Spleen (tissue), 7 donors: ENCODE data around the gene OTUB1.
A peak's percentile ranks its signal among the peaks of the same experiment; 100 is the strongest.

Experiments
- CTCF ChIP-seq, 11 experiments: fragments of 200-600 bp in 7 of 11; fragments of 450-650 bp in 4 of 11; sonication (generic) in 4 of 11; IDR thresholded peaks in 8 of 11; conservative IDR thresholded peaks in 3 of 11; 1 replicate in 7 of 11; 2 replicates in 4 of 11; pipeline versions ENCODE4 v1.4.0 to v1.8.0; 2016 to 2021; ENCODE audit warnings: antibody characterized with exemption in 11 of 11, inconsistent platforms in 4 of 11, mild to moderate bottlenecking in 1 of 11
- POLR2AphosphoS5 ChIP-seq, 3 donors: sonication (generic); formaldehyde crosslinking; IDR thresholded peaks; one replicate each; pipeline ENCODE4 v1.5.1; 2017; ENCODE audit warnings: antibody characterized with exemption in 3 of 3
- donor health status: DM: no; HTN: no; CAD: no; lungs with moderate emphysema.
- donor health status: DM: no; HTN: no; CAD: no.
- donor health status: DM: no; HTN: no; CAD: no.

GRCh38 chr11:63997801-63998337 is 11.6 kb downstream of the OTUB1 start:
- TF ChIP-seq CTCF (IDR thresholded peaks at IDR 0.05 in 8 of 11, conservative IDR thresholded peaks at IDR 0.05 in 3 of 11): no peak
- peak in 1 of 3 donors; percentile 9 for TF ChIP-seq POLR2AphosphoS5 (IDR thresholded peaks at IDR 0.05)
